ENCODE results near the gene CADM3. TPM values are rescaled to one million over a fixed set of nuclear protein-coding genes. Genes with fewer than 3 reads are reported as not detected.

Gene CADM3
- total and polyA plus RNA-seq, 9 of the 15 experiments (the other 6 are each of a cell fraction or from before 2014, with no cell fraction given) = 0.04 TPM; not detected in 8

DNA sequence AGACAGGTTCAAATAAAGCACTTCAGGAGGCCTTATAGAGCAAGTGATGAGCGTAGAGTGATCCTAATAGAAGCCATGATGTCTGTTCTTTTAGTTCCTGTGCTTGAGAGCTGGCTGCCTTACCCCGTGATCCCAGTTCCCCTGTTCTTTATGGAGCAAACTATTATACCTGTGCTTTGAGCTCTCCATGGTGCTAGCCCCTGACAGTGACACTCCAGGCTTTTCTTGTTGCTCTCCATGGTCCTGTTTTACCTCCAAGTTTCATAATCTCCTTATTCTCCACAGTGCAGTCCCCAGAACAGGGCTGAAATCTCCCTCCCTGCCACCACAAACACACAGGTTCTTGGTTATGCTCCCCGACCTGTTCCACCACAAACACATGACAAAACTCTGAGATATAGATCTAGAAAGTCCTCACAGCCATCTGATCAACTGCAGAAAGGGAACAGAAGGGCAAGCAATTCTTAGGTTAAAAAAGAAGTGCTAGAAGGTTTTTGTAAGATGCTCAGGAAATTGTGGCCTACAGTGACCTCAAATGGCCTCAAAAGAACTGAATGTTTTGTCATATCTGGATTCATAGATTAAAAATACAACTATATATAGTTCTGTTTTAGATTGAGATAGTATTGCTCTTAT is 6.0 kb downstream of the CADM3 start (continued):
- TF ChIP-seq ZNF592 (IDR thresholded peaks at IDR 0.05) (no peak), PRDM10 (IDR thresholded peaks at IDR 0.05; ENCODE audit: partially characterized antibody) (peak; percentile 24), ELF4 (CRISPR knock-in tag; IDR thresholded peaks at IDR 0.05) (no peak), SRSF7 (optimal IDR thresholded peaks at IDR 0.05; ENCODE audit: low read depth, low read length) (no peak), ZNF717 (CRISPR knock-in tag; IDR thresholded peaks at IDR 0.05) (no peak), ZNF347 (CRISPR knock-in tag; IDR thresholded peaks at IDR 0.05; ENCODE audit: low read depth) (no peak), POLR2H (tag; IDR thresholded peaks at IDR 0.05; ENCODE audit: low read depth) (no peak), PHF20 (IDR thresholded peaks at IDR 0.05; ENCODE audit: partially characterized antibody) (no peak), MTA2 (IDR thresholded peaks at IDR 0.05; ENCODE audit: low read depth) (no peak), MEIS2 (IDR thresholded peaks at IDR 0.05; ENCODE audit: partially characterized antibody) (no peak), SRSF9 (IDR thresholded peaks at IDR 0.05; ENCODE audit: borderline replicate concordance, low read depth, low read length) (no peak), CHD2 (IDR thresholded peaks at IDR 0.05; ENCODE audit: low read depth, low read length) (no peak), ZKSCAN3 (CRISPR knock-in tag; IDR thresholded peaks at IDR 0.05) (no peak), LEF1 (IDR thresholded peaks at IDR 0.05) (no peak), ZNF57 (CRISPR knock-in tag; IDR thresholded peaks at IDR 0.05) (no peak), PREB (CRISPR knock-in tag; IDR thresholded peaks at IDR 0.05) (no peak), ZNF384 (IDR thresholded peaks at IDR 0.05; ENCODE audit: low read depth, low read length) (no peak), TEAD2 (tag; IDR thresholded peaks at IDR 0.05) (peak; percentile 53; the same call in 1 of the 2 replicates), MTA3 (IDR thresholded peaks at IDR 0.05; ENCODE audit: borderline replicate concordance) (no peak), HNRNPLL (IDR thresholded peaks at IDR 0.05; ENCODE audit: low read depth, low read length, poor library complexity, severe bottlenecking) (no peak), DIDO1 (tag; IDR thresholded peaks at IDR 0.05; ENCODE audit: low read depth) (no peak), MCM2 (IDR thresholded peaks at IDR 0.05; ENCODE audit: low read depth) (no peak)
